Esophagus (tissue), 2 donors: ENCODE measurements around the gene BMPR1A. TPM values are rescaled to one million over a fixed set of nuclear protein-coding genes. Genes with fewer than 3 reads are reported as not detected.
"Not testable (repeated sequence)": the region's sequence is repeated elsewhere in the genome, so short reads cannot be mapped to it uniquely, and the experiment has no call there.

ENCODE experiments used
- H3K27ac ChIP-seq, 2 donors: one replicate each; pipeline ENCODE4 v1.5.1; 2013; ENCODE audit warnings: low read depth in 2 of 2, mild to moderate bottlenecking in 2 of 2, inconsistent platforms in 1 of 2, low read length in 1 of 2, moderate library complexity in 1 of 2
- H3K27me3 ChIP-seq, 2 donors: one replicate each; pipeline ENCODE4 v1.6.1; 2013; ENCODE audit warnings: low read length in 2 of 2, control low read depth in 1 of 2, mild to moderate bottlenecking in 1 of 2; ENCODE audit not compliant: insufficient read depth in 2 of 2, control insufficient read depth in 1 of 2
- H3K36me3 ChIP-seq, 2 donors: one replicate each; pipeline ENCODE4 v1.6.1; 2013; ENCODE audit warnings: low read length in 1 of 2; ENCODE audit not compliant: control insufficient read depth in 2 of 2, insufficient read depth in 2 of 2
- H3K4me1 ChIP-seq, 2 donors: one replicate each; pipeline ENCODE4 v1.6.1; 2013; ENCODE audit warnings: low read length in 1 of 2; ENCODE audit not compliant: control insufficient read depth in 2 of 2, insufficient read depth in 2 of 2
- H3K4me3 ChIP-seq, 2 donors: one replicate each; pipeline ENCODE4 v1.5.1; 2013; ENCODE audit warnings: low read length in 2 of 2, mild to moderate bottlenecking in 2 of 2, low read depth in 1 of 2, moderate library complexity in 1 of 2
- H3K9me3 ChIP-seq, 2 donors: one replicate each; pipeline ENCODE4 v1.6.1; 2013; ENCODE audit warnings: mild to moderate bottlenecking in 2 of 2, low read depth in 1 of 2, low read length in 1 of 2, moderate library complexity in 1 of 2; ENCODE audit not compliant: control insufficient read depth in 2 of 2, insufficient read depth in 1 of 2
- WGBS, 2 donors: extraction: QIAGEN DNeasy Blood & Tissue Kit; methylation state at CpG; one replicate each; pipeline ENCODE4 v1.1.7; 2013; 5-methylcytosine and 5-hydroxymethylcytosine counted together
- polyA plus RNA-seq, 2 donors: library from polyadenylated mRNA; stranded (reverse); fragments of 200-250 nt; gene quantifications; one replicate each; pipeline ENCODE4 v1.2.3, GENCODE V29; 2013
- donor health status: healthy with polysubstance abuse.
- donor health status: Bipolar disorder and iron deficiency.

BMPR1A gene
- polyA plus RNA-seq, 2 donors = 2.5 to 6.8 TPM

GRCh38 chr10:86904600-86904999 lies 148.2 kb downstream of the BMPR1A start:
- Histone ChIP-seq H3K36me3 (peaks cover 5 to 7% of the 10 kb centered on the region in 2 donors), H3K4me3 (no peak overlapping the region), H3K9me3 (no peaks in the 10 kb centered on the region), H3K4me1 (peaks cover 0 to 2% of the 10 kb centered on the region in 2 donors), H3K27me3 (no peaks in the 10 kb centered on the region), H3K27ac (no peak overlapping the region)
- WGBS, 2 donors = 93 to 96% methylated on average over 2 of the region's 2 CpGs

GRCh38 chr10:86905429-86905828 lies 149.0 kb downstream of the BMPR1A start:
- Histone ChIP-seq H3K4me3 (no peak overlapping the region), H3K27ac (no peak overlapping the region), H3K9me3 (no peaks in the 10 kb centered on the region), H3K27me3 (no peaks in the 10 kb centered on the region), H3K36me3 (peaks cover 5 to 7% of the 10 kb centered on the region in 2 donors), H3K4me1 (peaks cover 0 to 2% of the 10 kb centered on the region in 2 donors)
- 82 to 84% methylated on average over 1 of the region's 1 CpG for WGBS, 2 donors

GRCh38 chr10:86914734-86915133 lies 158.3 kb downstream of the BMPR1A start:
- no peak overlapping the region for H3K27ac ChIP-seq
- no peak overlapping the region for H3K4me3 ChIP-seq
- WGBS, 2 donors = 67 to 82% methylated on average over 1 of the region's 1 CpG
- H3K36me3 ChIP-seq = peaks cover 0 to 5% of the 10 kb centered on the region in 2 donors
- no peaks in the 10 kb centered on the region for H3K4me1 ChIP-seq
- no peaks in the 10 kb centered on the region for H3K9me3 ChIP-seq
- no peaks in the 10 kb centered on the region for H3K27me3 ChIP-seq

- Histone ChIP-seq H3K4me1 (no peaks in the 10 kb centered on the region), H3K27me3 (no peaks in the 10 kb centered on the region), H3K4me3 (no peak overlapping the region), H3K36me3 (peaks cover 0 to 12% of the 10 kb centered on the region in 2 donors), H3K27ac (peak overlapping the region; percentile 12 to 48), H3K9me3 (no peaks in the 10 kb centered on the region)
- WGBS, 2 donors = 37 to 41% methylated on average over 5 of the region's 5 CpGs
These were observed 161.6 kb downstream of the BMPR1A start for GRCh38 chr10:86918022-86918471.

- 67 to 68% methylated on average over 9 of the region's 9 CpGs for WGBS, 2 donors
- Histone ChIP-seq H3K27ac (no peak overlapping the region), H3K36me3 (peaks cover 0 to 9% of the 10 kb centered on the region in 2 donors), H3K4me1 (no peaks in the 10 kb centered on the region), H3K4me3 (no peak overlapping the region), H3K9me3 (no peaks in the 10 kb centered on the region), H3K27me3 (no peaks in the 10 kb centered on the region)
These were observed 166.1 kb downstream of the BMPR1A start for GRCh38 chr10:86922553-86922961.

GRCh38 chr10:86929468-86930380 lies 173.3 kb downstream of the BMPR1A start:
- Histone ChIP-seq H3K27ac (no peak overlapping the region), H3K36me3 (no peaks in the 10 kb centered on the region)

GRCh38 chr10:86931872-86932271 lies 175.5 kb downstream of the BMPR1A start:
- H3K36me3 ChIP-seq = no peaks in the 10 kb centered on the region

More at GRCh38 chr10:86929468-86930380, 173.3 kb downstream of the BMPR1A start:
- Histone ChIP-seq H3K9me3 (no peaks in the 10 kb centered on the region), H3K4me3 (no peak overlapping the region), H3K27me3 (no peaks in the 10 kb centered on the region), H3K4me1 (no peaks in the 10 kb centered on the region)
- WGBS, 2 donors = 86 to 91% methylated on average over 15 of the region's 15 CpGs

GRCh38 chr10:86932674-86933073 lies 176.3 kb downstream of the BMPR1A start:
- Histone ChIP-seq H3K27ac (no peak overlapping the region), H3K27me3 (no peaks in the 10 kb centered on the region), H3K36me3 (no peaks in the 10 kb centered on the region), H3K4me3 (no peak overlapping the region), H3K4me1 (no peaks in the 10 kb centered on the region), H3K9me3 (no peaks in the 10 kb centered on the region)
- WGBS, 2 donors = 80 to 82% methylated on average over 2 of the region's 2 CpGs

More at GRCh38 chr10:86931872-86932271, 175.5 kb downstream of the BMPR1A start:
- H3K9me3 ChIP-seq = no peaks in the 10 kb centered on the region
- H3K27ac ChIP-seq = no peak overlapping the region
- no peak overlapping the region for H3K4me3 ChIP-seq
- H3K27me3 ChIP-seq = no peaks in the 10 kb centered on the region
- H3K4me1 ChIP-seq = no peaks in the 10 kb centered on the region
- 71 to 76% methylated on average over 1 of the region's 1 CpG for WGBS, 2 donors

- H3K9me3 ChIP-seq, H3K4me1 ChIP-seq, H3K4me3 ChIP-seq, H3K27ac ChIP-seq, H3K36me3 ChIP-seq, H3K27me3 ChIP-seq: not testable (repeated sequence)
- WGBS, 2 donors = 76 to 79% methylated on average over 6 of the region's 6 CpGs
These were observed 177.8 kb downstream of the BMPR1A start for GRCh38 chr10:86934162-86934711.
